ENCODE results near the gene IL17RC. TPM values are rescaled to one million over a fixed set of nuclear protein-coding genes. Genes with fewer than 3 reads are reported as not detected.
A peak's percentile ranks its signal among the peaks of the same experiment; 100 is the strongest.

Gene IL17RC
- total and polyA plus RNA-seq, 2 of the 8 experiments (the other 6 are each of a cell fraction or from before 2014, with no cell fraction given) = 11.8 to 13.0 TPM

GRCh38 chr3:9879830-9880549 lies 36.9 kb upstream of the IL17RC start, which contains the start of gene CIDEC:
CIDEC (minus strand) TSS chr3:9880253; CDS start chr3:9878486, 1,767 bp downstream.
- Histone ChIP-seq H3K56ac (replicated peaks; ENCODE audit: insufficient read length, low read depth, low read length) (no peak within 1 kb of the TSS), H4K8ac (ENCODE audit: extremely low read depth, insufficient read depth, low read length) (no peak within 1 kb of the TSS), H3K23ac (ENCODE audit: insufficient read length) (no peak within 1 kb of the TSS), H2AK5ac (ENCODE audit: low read depth, low read length) (no peak within 1 kb of the TSS), H4K5ac (ENCODE audit: insufficient read length, low read depth, low read length) (no peak within 1 kb of the TSS), H4K91ac (replicated peaks; ENCODE audit: insufficient read length, low read length) (peak within 1 kb of the TSS; percentile 65), H2BK120ac (replicated peaks; ENCODE audit: low read depth, low read length) (no peak within 1 kb of the TSS), H3K4me1 (replicated peaks in 1 of 4; ENCODE audit: control insufficient read depth in 3 of 4, insufficient read depth in 4 of 4, low read length in 3 of 4) (no peaks in the 10 kb centered on the region; a peak in 1 of 7 replicates), H3K27me3 (replicated peaks in 1 of 4; ENCODE audit: control insufficient read depth in 3 of 4, extremely low read depth in 1 of 4, insufficient read depth in 3 of 4, low read length in 3 of 4) (no peaks in the 10 kb centered on the region), H3K18ac (ENCODE audit: extremely low read depth, low read length) (no peak within 1 kb of the TSS), H3K4me3 (ENCODE audit: extremely low read depth in 1 of 4, insufficient read depth in 2 of 4, low read depth in 3 of 4, low read length in 4 of 4) (no peak within 1 kb of the TSS), H2BK15ac (ENCODE audit: low read length) (no peak within 1 kb of the TSS), H2BK5ac (ENCODE audit: low read depth, low read length) (no peak within 1 kb of the TSS), H2BK12ac (ENCODE audit: low read depth, low read length) (no peak within 1 kb of the TSS), H3K36me3 (ENCODE audit: control insufficient read depth in 2 of 4, insufficient read depth in 4 of 4, low read length in 3 of 4) (no peaks in the 10 kb centered on the region), H3K14ac (ENCODE audit: insufficient read length) (no peak within 1 kb of the TSS), H3K27ac (ENCODE audit: low read depth, low read length) (no peak within 1 kb of the TSS), H3K23me2 (ENCODE audit: low read depth, low read length) (no peaks in the 10 kb centered on the region), H3K4ac (replicated peaks; ENCODE audit: insufficient read length, low read depth, low read length) (no peak within 1 kb of the TSS), H2AFZ (ENCODE audit: low read length) (no peak within 1 kb of the TSS), H3K9me3 (ENCODE audit: insufficient read depth in 2 of 2, low read depth in 1 of 2, low read length in 1 of 2) (no peaks in the 10 kb centered on the region), H4K20me1 (replicated peaks in 1 of 2; ENCODE audit: control insufficient read depth in 1 of 2, insufficient read depth in 2 of 2, low read length in 2 of 2) (no peaks in the 10 kb centered on the region), H3K9ac (replicated peaks in 1 of 4; ENCODE audit: extremely low read depth in 1 of 4, low read depth in 3 of 4, low read length in 3 of 4) (no peak within 1 kb of the TSS), H3K79me2 (ENCODE audit: control insufficient read depth in 1 of 2, insufficient read depth in 2 of 2, low read length in 2 of 2) (no peaks in the 10 kb centered on the region), H3K4me2 (ENCODE audit: insufficient read depth in 1 of 2, low read depth in 2 of 2, low read length in 2 of 2) (no peak within 1 kb of the TSS), H3K79me1 (ENCODE audit: low read depth, low read length) (no peaks in the 10 kb centered on the region), H2BK20ac (ENCODE audit: low read length) (no peak within 1 kb of the TSS)
- ChIA-PET CTCF (ENCODE audit: partially characterized antibody) (interaction anchor here (0.9 to 1.7 kb wide), 3 partner anchors 11 to 52 kb away, joined by 3 to 5 read pairs (median 4); partner anchors contain the start of gene JAGN1), POLR2A (ENCODE audit: partially characterized antibody) (interaction anchor here (1.0 to 1.5 kb wide), 3 partner anchors 14 to 37 kb away, joined by 3 to 5 read pairs (median 3); no protein-coding TSS in a partner anchor)
- FAIRE-seq = no peak
- no peak for DNase-seq (ENCODE audit: low read depth in 1 of 2, low spot score in 2 of 2)
- WGBS, 2 experiments (ENCODE audit: extremely low coverage in 1 of 2, insufficient coverage in 1 of 2, insufficient read length in 1 of 2, insufficient replicate concordance in 2 of 2, low coverage in 1 of 2, low lambda C conversion rate in 2 of 2, missing lambda C conversion rate in 1 of 2) = 93% methylated on average over 5 of the region's 7 CpGs; no CpG with 5 or more reads in 1 of the 2 experiments
- TF ChIP-seq ASH2L (IDR thresholded peaks at IDR 0.05; ENCODE audit: low read length) = no peak
